Activated CD4-positive, alpha-beta T cell treated with anti-CD3 and anti-CD28 coated beads, Interleukin-2, amount 50 U/mL, for 16 hours (primary cell): ENCODE data around the gene HPRT1.
"Not testable (repeated sequence)": the region's sequence is repeated elsewhere in the genome, so short reads cannot be mapped to it uniquely, and the experiment has no call there.

Experiments used
- DNase-seq: peaks from one replicate; pipeline ENCODE4 v3.0.0-alpha.2; 2020

HPRT1 gene, protein sequence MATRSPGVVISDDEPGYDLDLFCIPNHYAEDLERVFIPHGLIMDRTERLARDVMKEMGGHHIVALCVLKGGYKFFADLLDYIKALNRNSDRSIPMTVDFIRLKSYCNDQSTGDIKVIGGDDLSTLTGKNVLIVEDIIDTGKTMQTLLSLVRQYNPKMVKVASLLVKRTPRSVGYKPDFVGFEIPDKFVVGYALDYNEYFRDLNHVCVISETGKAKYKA

DNA sequence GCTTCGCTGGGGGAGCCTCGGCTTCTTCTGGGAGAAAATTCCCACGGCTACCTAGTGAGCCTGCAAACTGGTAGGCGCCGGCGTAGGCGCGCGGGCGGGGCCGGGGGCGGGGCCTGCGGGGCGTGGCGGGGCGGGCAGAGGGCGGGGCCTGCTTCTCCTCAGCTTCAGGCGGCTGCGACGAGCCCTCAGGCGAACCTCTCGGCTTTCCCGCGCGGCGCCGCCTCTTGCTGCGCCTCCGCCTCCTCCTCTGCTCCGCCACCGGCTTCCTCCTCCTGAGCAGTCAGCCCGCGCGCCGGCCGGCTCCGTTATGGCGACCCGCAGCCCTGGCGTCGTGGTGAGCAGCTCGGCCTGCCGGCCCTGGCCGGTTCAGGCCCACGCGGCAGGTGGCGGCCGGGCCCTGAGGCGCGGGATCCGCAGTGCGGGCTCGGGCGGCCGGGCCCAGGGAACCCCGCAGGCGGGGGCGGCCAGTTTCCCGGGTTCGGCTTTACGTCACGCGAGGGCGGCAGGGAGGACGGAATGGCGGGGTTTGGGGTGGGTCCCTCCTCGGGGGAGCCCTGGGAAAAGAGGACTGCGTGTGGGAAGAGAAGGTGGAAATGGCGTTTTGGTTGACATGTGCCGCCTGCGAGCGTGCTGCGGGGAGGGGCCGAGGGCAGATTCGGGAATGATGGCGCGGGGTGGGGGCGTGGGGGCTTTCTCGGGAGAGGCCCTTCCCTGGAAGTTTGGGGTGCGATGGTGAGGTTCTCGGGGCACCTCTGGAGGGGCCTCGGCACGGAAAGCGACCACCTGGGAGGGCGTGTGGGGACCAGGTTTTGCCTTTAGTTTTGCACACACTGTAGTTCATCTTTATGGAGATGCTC lies at the start of gene HPRT1:
TSS of gene HPRT1 (plus strand) at position 161 of the 857 bp plus-strand sequence. CDS start at position 308, 147 bp downstream.
- peak; percentile 81 for DNase-seq

- DNase-seq = no peak
Measured at GRCh38 chrX:134416087-134416486, 43.9 kb upstream of the HPRT1 start.

DNA sequence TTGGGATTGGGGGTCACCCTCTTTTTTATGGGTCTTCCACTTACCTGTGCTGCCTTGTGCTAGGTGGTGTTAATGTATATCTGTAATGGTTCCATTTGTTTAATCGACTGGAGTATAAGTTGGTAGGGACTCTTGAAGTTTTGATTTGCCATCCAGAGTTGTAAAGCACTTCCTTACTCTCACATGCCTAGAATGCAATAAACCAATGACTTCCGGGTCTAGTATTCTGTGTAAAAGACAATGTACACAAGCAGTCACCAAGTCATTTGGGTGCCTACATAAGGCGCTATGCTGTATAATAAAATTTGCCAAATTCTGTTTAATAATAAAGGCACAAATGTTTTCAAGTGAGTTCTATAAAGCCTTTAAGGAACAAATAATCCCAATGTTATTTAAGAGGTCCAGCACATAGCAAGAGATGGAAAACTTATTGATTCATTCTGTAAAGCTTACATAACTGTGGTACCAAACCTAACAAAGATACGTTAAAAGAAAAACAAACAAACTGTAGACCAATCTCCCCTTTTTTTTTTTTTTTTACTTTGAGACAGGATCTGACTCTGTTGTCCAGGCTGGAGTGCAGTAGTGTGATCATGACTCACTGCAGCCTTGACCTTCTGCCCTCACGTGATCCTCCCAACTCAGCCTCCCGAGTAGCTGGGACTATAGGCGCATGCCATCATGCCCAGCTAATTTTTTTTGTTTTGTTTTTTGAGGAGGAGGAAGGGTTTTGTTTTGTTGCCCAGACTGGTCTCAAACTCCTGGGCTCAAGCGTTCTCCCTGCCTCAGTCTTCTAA lies 41.5 kb upstream of the HPRT1 start:
- DNase-seq = no peak

- no peak for DNase-seq
Measured at GRCh38 chrX:134419784-134420183, 40.2 kb upstream of the HPRT1 start.

DNA sequence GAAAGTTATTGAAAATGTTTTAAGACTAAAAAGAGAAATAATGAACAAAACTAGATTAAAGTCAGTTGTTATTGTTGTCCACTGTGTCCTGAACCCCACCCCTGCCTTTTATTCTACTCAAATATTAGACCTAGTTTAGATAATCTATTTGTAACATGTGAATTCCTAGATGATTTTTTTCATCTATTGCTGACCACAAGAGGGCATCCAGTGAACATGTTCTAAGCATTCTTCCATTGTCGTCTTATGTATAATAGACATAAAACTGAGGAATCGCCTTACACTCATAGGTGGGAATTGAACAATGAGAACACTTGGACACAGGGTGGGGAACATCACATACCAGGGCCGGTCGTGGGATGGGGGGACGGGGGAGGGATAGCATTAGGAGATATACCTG lies 36.4 kb upstream of the HPRT1 start:
- no peak for DNase-seq

DNA sequence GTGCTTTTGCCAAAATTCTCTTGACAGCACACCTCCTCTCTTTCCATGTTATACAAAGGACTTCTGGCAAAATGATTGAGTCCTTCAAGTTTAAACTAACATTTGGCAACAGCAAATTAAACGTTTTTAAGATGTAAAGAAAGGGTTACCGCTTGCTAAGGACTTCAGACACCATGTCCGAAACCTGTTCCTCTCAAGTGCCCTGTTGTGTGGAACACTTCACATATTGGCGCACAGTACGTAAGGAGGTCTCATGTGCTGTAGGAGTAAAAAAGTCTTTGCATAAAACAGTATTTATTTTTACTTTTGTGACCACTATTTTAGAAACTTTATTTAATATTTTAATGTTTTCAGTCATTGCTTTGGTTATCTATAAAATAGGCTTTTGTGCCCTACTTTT lies 33.7 kb upstream of the HPRT1 start:
- DNase-seq = no peak

DNA sequence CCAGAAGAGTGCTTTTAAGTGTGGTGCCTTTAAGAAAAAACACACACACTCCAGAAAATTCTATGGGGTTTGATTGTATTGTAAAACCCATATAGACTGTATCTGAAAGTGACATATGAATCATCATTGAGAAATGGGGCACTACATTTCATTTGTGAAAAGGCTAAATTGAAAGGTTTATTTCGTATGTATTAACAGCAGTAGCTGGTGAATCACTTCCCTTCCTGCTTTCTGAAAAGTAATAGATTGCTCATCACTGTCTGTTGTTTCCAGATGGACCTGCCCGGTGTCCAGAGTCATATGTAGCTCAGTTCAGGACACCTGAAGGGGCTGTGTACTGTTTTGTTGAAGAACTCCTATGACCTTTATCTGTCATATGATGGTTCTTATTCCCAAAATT lies 28.1 kb upstream of the HPRT1 start:
- DNase-seq = peak; percentile 55

DNA sequence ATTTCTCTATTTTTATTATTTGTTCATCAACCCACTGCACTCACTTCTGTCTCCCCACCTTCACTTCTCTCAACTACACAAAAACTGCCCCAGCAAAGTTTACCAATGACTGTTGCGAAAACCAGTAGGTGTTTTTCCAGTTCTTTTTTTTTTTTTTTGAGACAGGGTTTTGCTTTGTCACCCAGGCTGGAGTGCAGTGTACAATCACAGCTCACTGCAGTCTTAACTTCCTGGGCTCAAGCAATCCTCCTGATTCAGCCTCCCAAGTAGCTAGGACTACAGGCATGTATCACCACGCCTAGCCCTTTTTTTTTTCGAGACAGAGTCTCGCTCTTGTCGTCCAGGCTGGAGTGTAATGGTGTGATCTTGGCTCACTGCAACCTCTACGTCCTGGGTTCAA lies 24.1 kb upstream of the HPRT1 start:
- DNase-seq = no peak

- DNase-seq = no peak
Measured at GRCh38 chrX:134443020-134443419, 16.9 kb upstream of the HPRT1 start.

GRCh38 chrX:134443461-134443860 lies 16.5 kb upstream of the HPRT1 start:
- DNase-seq = no peak

DNA sequence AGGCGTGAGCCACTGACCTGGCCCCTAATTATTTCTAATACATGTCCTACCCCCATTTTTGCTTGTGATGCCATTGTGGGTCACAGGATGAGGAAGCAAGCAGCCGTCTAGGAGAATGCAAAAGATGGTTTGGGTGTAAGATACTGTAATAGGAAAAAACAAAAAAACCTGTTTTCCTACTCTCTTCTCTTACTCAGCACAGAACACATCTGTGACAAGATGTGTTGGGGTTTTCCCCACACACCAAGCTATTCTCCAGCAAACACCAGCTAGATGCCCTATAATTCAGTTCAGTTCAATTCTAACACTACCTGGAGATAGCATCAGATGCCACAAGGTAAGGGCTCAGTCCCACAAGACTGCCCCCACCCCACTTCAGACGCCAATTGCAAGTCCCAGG lies 15.3 kb upstream of the HPRT1 start:
- no peak for DNase-seq

GRCh38 chrX:134452596-134452995 lies 7.4 kb upstream of the HPRT1 start:
- DNase-seq = no peak

DNA sequence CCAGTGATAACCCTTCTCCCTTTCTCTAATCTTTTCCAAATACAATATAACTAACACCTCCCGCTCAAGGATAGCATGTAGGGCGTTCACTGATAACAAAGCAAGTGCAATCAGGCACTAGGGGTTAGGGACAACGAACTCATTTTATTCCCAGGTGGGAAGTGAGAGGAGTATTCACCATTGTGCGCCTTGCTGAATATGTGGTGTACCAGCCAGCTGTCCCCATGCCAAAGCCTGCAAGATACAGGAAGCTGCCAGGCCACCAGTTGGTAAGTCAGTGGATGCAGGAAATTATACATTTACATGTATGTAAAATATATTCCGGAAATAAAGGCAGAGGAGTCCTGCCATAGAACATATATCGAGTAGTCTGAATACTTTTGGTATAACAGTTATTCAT lies 6.3 kb upstream of the HPRT1 start:
- no peak for DNase-seq

- no peak for DNase-seq
Measured at GRCh38 chrX:134454506-134454905, 5.5 kb upstream of the HPRT1 start.

- no peak for DNase-seq
Measured at GRCh38 chrX:134457708-134458107, 2.3 kb upstream of the HPRT1 start.

GRCh38 chrX:134459683-134460004 lies 321 bp upstream of the HPRT1 start:
- DNase-seq = no peak

DNA sequence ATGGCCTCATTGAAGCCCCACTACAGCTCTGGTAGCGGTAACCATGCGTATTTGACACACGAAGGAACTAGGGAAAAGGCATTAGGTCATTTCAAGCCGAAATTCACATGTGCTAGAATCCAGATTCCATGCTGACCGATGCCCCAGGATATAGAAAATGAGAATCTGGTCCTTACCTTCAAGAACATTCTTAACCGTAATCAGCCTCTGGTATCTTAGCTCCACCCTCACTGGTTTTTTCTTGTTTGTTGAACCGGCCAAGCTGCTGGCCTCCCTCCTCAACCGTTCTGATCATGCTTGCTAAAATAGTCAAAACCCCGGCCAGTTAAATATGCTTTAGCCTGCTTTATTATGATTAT lies 876 bp downstream of the HPRT1 start:
- DNase-seq = no peak

- DNase-seq = no peak
Measured at GRCh38 chrX:134461437-134461836, 1.5 kb downstream of the HPRT1 start.

DNA sequence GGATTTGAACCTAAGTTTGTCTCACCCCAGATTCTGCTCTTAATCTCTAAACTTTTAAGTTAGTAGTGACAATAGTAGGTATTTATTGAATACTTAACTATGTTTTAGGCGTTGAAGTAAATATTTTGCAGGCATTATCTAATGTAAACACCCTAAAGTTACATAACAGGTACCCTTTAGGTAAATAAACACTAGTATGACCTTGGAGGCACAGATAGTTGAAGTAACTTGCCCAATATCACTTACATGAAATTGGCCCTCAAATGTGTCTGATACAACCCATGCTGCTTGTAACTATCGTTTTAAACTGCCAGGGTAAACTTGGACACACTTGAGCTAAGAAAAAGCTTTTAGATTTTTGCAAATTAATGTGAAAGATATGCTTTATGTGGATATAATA lies 3.0 kb downstream of the HPRT1 start:
- DNase-seq = no peak

DNA sequence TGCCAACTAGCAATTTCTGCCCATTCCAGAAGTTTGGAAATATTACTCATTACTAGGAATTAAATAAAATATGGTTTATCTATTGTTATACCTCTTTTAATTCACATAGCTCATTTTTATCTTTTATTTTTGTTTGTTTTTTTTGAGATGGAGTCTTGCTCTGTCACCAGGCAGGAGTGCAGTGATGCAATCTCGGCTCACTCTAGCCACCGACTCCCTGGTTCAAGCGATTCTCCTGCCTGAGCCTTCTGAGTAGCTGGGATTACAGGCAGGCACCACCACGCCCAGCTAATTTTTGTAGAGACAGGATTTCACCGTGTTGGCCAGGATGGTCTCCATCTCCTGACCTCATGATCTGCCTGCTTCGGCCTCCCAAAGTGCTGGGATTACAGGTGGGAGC lies 4.5 kb downstream of the HPRT1 start:
- not testable (repeated sequence) for DNase-seq

GRCh38 chrX:134469486-134469885 lies 9.5 kb downstream of the HPRT1 start:
- DNase-seq = no peak

- no peak for DNase-seq
Measured at GRCh38 chrX:134470013-134470412, 10.0 kb downstream of the HPRT1 start.

GRCh38 chrX:134472041-134472440 lies 12.1 kb downstream of the HPRT1 start:
- no peak for DNase-seq

DNA sequence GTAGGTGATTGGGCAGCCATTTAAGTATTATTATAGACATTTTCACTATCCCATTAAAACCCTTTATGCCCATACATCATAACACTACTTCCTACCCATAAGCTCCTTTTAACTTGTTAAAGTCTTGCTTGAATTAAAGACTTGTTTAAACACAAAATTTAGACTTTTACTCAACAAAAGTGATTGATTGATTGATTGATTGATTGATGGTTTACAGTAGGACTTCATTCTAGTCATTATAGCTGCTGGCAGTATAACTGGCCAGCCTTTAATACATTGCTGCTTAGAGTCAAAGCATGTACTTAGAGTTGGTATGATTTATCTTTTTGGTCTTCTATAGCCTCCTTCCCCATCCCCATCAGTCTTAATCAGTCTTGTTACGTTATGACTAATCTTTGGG lies 16.3 kb downstream of the HPRT1 start:
- DNase-seq = no peak
